A673 (cell line): Measurements from ENCODE around the gene PIK3AP1.

Source experiments
- EZH2 ChIP-seq: fragments of 200-600 bp; sonication (generic); IDR thresholded peaks from 2 replicates; pipeline ENCODE4 v1.6.1; 2017; ENCODE audit warnings: borderline replicate concordance, low read depth, mild to moderate bottlenecking, mixed read lengths, antibody characterized with exemption, low read length; ENCODE audit not compliant: poor library complexity, severe bottlenecking
- TF ChIP-seq, protein P1 (sequence below): fragments of 300-800, 200-600 bp; sonication (generic); conservative IDR thresholded peaks from 2 replicates; pipeline ENCODE4 v1.5.1; 2017; ENCODE audit warnings: low read depth, mild to moderate bottlenecking, antibody characterized with exemption, low read length, moderate library complexity, mixed read lengths

DNA sequence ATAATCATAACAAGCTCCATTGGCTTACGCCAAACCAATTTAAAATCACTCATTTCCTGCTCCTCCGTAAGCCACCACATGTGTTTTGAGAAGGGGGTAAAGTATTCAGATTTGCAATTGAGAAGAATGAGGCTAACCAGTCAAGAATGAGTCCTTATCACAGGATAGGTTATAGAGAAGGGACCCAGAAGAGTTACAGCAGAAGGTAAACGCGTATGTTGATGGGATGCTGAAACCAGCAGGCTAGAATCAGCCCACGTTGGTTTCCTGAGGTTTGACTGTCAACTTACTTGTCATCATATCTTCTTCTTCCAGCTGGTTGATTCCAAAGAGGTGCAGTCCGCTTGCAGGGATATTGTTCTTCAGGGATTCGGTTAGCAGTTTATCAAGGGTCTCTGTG lies 69.4 kb downstream of the PIK3AP1 start:
- TF ChIP-seq, protein P1, sequence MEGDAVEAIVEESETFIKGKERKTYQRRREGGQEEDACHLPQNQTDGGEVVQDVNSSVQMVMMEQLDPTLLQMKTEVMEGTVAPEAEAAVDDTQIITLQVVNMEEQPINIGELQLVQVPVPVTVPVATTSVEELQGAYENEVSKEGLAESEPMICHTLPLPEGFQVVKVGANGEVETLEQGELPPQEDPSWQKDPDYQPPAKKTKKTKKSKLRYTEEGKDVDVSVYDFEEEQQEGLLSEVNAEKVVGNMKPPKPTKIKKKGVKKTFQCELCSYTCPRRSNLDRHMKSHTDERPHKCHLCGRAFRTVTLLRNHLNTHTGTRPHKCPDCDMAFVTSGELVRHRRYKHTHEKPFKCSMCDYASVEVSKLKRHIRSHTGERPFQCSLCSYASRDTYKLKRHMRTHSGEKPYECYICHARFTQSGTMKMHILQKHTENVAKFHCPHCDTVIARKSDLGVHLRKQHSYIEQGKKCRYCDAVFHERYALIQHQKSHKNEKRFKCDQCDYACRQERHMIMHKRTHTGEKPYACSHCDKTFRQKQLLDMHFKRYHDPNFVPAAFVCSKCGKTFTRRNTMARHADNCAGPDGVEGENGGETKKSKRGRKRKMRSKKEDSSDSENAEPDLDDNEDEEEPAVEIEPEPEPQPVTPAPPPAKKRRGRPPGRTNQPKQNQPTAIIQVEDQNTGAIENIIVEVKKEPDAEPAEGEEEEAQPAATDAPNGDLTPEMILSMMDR, result no peak
- TF ChIP-seq EZH2, result no peak
